Activated CD4-positive, alpha-beta T cell treated with anti-CD3 and anti-CD28 coated beads for 48 hours (primary cell): ENCODE data around the gene MAP1LC3B.

Source experiments
- DNase-seq: peaks from one replicate; pipeline ENCODE4 v3.0.0-alpha.2; 2020

MAP1LC3B gene

DNA sequence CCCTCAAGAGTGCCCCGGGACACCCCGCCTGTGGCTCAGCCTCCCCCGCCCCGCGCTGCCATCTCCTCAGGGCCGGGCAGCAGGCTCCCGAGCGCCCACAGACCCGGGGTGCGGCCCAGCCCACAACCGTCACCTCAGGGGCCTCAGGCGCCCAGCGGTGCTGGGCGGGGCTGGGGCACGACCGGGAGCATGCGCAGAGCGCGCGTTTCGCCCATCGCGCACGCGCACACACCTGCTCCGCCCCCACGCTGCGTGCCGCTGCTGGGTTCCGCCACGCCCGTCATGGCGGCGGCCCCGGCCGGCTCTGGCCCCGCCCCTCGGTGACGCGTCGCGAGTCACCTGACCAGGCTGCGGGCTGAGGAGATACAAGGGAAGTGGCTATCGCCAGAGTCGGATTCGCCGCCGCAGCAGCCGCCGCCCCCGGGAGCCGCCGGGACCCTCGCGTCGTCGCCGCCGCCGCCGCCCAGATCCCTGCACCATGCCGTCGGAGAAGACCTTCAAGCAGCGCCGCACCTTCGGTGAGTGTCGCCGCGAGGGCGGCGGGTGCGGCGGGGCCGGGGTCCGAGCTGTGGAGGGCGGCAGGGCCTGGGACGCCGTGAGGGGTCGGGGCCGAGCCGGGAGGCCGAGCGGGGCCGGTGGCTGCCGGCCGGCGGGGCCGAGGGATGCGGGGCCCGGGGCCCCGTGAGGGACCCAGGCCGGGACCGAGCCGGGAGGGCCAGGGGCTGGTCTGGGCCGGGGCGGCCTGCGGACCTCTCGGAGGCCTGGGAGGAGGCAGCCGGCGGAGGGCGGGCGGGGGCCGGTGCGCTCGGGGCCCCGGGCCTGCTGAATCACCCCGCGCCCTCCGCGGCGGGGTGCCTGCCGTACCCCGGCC, at the start of gene MAP1LC3B:
MAP1LC3B (plus strand) TSS at position 387 of the 871 bp plus-strand sequence; CDS start at position 479, 92 bp downstream.
- peak; percentile 98 for DNase-seq

DNA sequence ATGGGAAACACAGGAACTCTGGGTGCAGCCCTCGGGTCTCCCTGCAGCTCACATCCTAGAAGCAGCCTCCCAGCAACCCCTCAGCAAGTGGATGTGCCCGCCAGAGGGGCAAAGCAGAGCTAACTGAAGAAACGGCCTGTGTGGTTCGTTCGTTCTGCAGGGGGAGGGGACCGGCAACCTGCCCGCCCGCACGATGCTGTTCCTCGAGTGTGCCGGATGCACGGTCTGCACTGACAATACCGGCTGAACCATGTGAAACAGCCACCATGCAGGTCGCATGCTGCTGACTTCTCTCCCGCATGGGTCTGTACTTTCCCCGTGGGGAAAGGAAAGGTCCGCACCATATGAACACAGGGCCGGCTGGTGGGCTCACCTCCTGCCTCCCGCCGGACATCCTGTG, 49.6 kb upstream of the MAP1LC3B start:
- DNase-seq = no peak

DNA sequence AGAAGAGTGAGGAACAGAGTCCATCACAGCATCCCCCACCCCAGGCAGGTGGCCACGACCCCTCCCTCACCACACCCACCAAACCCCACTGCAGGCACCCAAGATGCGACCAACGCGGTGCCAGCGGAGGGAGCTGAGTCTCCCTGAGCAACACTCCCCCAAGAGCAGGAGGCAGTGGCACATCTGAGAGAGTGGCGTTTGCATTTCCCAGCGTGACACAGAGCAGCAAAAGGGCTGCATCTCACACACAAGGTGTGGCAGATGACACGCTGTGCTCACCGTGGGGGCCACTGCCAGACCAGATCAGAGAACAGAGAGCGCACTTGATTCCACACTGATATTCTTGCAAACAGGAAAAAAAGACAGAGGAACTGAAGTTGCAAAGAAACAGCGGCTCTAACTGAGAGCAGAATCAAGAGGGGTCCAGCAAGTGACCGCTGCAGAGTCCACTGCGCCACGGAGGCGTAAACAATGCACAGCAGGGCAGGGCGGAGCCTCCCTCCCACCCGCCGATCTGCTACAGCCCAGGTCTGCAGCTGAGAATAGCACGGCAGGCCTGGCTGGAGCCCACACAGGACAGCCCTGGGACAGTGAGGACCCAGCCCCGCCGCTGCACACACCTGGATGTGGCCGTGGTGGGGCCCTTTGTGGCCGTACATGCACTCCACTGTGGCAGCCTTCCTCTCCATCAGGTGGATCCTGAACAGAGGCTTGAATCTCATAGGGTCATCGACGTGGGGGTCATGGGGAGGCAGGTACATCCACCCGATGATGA, 49.0 kb upstream of the MAP1LC3B start:
- no peak for DNase-seq

DNA sequence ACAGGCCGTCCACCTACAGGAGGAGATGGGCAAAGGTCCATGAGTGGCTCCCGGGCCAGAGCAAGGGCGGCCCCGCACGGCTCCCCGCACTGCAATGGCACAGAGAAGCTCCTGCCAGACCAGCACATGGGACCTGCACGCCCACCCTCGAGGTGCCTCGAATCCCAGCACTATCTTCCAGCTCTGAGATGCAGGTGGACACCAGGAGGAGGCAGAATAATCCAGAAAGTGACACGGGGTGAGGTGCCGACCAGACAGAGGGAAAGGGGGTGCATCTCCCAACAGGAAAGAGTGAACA, 48.4 kb upstream of the MAP1LC3B start:
- no peak for DNase-seq

DNA sequence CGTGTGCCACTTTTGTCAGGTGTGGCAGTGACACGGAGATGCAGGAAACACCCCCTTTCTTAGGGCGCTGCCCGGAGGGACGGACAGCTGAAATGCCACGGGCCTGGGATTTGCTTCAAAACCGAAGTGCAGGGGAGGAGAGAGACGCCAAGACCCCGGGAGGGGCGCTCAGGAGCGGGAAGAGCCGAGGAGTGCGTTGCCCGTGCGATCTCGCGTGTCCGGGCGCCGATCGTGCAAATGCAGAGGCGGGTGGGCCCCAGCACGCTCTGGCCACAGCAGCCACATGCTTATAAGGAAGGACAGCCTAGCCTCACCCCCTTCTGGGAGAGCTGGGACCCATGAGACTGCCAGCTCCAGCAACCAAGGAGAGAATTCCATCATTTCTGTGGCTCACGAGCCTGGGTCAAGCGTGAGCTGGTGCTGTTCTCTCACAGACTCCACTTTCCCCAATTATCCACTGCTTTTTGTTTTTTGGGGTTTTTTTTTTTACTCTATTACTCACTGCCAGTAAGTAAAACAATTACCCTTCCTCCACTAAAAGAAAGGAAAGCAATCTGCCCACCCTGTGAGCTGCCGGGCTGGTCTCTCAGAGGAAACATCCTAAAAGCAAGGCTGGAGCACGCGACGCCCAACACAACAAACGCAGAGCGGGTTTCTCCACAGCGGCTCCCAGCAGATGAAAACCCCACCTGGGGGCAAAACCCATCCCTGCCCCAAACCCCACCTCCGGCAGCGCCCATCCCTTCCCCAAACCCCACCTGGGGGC, 47.8 kb upstream of the MAP1LC3B start:
- DNase-seq = no peak

DNA sequence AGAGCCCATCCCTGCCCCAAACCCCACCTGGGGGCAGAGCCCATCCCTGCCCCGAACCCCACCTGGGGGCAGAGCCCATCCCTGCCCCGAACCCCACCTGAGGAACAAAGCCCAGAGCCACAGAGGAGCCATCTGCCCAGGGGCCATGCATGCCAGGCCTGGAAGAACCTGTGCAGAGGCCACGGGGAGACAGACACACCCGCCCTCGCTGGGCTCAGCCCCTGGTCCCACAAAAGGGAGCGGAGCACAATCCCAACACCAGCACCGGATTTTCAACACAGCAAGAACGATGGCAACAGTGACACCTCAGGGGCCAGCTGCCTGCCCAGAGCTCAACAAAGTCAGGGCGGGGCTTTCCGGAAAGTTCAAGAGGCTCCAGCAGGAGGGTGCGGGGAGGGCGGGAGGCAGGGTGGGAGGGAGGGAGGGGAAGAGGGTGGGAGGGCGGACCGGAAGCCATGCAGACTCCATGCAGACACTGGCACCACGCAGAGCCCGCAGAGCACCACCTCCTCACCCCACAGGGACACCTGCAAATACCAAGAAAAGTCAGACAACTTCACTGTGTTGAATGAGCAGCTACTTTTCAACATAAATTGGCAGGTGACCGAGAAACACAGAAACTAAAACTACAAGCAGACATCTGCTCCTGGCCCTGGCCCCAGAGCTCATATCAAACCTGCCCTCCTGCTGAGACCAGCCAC, 47.1 kb upstream of the MAP1LC3B start:
- DNase-seq = peak; percentile 61

DNA sequence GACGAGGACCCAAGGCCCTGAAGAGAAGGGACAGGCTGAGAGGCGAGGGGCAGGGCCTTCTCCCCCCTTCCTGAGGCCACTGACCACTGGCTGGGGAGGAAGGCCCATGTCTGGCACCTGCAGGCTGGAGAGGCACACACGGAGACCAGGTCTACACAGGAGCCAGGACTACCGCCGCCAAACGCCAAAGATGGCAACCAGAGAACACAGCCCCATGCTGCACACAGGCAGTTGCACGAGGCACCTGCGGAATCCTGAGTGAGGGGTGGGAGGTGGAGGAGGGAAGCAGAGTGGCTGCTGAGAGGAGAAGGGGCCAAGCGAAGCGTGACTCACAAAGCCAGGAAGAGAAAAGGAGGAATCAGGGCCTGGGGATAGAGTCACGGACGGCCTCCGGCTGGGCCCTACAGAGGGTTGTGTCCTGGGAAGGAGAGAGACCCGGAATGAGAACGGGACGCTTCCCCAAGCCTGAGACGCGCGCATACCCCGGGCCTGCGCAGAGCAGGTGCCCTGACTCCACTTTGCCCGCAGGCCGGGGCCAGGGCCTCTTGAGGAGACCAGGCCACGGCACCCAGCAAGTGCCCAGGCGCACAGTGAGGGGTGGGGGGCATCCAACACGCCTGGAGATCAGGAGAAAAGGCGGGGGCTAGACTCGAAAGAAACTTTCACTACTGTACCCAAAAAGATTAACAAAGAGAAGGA, 46.3 kb upstream of the MAP1LC3B start:
- DNase-seq = no peak

DNA sequence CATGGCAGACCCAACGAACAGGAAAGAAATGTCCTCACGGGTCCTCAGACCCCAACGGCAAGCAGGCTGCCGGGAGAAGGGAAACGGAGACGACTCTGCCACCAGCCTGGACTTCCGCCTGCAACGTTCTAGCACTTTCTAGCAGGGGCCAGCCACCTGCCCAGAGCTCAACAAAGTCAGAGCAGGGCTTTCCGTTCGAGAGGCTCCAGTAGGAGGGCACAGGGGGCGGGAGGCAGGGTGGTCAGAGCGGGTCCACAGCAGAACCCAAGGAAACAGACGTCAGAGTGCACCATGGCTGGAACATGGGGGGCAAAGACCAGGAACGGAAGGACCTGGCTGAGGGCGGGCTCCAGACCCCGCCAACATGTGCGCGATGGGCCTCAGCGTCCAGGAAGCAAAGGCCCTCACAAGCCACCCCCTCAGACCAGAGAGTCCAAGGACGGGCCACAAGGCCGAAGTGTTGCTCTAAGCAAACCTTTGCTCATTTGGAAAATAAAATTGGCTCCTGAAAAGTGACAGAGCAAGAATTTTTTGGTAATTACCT, 45.5 kb upstream of the MAP1LC3B start:
- DNase-seq = no peak

DNA sequence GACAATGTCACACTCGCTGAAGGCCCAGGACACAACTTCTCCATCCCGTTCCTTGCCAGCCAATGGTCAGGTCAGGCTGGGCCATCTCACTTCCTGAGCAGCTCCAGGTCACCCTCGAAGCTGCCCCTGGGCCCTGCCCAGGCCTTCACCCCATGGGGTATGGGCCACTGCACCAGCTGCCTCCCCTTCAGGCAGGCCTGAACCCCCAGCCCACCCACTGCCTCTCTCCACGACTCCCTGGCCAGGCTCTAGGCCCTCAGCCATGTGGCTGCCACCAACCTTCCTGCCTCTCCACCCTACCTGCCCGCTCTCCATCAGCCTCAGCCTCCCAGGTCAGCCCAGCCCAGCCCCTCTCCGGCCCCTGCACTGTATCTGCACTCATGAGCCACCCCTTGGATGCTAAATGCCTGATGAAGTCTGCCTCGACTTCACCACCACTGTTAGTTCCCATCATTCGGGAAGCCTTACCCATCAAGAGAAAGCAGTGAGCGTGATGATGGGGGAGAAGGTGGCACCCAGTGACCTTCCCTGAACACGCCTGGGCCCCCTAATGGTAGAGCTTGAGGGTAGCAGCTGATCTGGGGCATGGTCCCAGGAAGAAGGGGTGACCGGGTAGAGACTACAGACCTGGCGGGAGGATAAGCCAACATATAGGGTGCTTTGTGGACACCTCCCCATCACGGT, 44.1 kb upstream of the MAP1LC3B start:
- DNase-seq = no peak

DNA sequence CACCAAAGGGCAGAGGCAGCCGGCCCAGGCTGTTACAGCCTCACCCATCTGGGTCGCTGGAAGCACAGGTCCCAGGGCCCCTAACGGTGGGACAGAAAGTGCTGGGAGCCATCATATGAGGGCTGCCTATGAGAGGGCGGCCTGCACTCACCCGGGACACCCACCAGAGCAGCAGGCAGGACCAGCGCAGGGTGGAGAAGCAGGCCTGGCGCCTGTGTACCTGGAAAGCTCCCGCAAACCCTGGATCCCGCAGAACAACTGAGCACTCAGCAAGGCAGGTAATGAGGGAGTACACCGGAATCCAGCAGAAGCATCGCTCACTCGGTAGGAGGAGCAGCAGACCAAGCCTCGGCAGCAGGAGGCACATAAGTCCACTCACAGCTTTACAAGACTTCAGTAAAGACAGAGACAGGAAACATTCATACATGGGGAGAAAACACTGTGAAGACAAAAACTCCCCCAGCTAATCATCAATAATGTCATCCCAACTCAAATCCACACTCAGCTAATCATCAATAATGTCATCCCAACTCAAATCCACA, 43.4 kb upstream of the MAP1LC3B start:
- no peak for DNase-seq

DNA sequence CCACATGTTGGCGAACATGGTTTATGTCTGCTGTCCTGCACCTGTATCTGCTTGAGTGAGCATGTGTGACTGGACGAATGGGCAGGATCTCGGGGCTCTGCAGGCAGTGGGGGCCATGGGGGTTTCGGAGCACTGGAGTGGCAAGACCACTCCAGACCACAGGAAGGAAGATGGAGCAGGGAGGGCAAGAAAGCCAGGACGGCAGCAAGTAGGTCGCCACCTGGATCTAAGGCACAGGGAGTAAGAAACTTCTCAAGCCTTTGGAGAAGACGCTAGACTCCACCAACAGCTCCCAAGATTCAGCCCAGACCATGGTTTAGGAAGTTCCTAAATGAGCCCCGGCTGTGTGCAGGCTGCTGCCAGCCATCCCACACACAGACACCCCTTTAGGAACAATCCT, 42.1 kb upstream of the MAP1LC3B start:
- DNase-seq = no peak

DNA sequence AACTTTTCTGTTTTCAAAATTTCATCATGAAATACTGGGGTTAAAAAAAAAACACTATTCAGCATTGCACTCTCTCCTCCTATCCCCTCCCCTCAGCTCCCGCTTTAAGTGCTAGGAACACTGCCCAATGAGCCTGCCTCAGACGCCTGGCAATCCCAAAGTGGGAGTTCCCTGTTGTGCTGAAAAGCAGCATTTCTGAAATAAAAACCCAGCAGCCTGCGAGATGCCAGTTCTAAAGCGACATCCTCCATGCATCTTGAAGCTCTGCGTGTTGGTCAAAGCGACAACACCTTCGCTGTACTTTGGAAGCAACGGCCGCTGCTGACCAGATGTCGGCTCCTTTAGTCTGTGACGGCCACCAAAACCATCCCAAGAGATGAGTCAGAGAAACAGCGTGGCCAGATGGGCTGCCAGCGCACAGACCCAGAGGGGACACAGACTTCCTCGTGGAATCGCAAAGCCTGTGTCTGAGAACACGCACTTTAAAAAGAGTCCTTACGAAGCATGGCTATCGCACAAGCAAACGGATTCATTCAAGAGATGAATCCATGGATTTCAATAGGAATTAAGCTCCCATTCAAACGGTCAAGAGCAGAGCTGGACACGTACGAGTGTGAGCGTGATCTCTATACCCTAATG, 41.3 kb upstream of the MAP1LC3B start:
- no peak for DNase-seq

DNA sequence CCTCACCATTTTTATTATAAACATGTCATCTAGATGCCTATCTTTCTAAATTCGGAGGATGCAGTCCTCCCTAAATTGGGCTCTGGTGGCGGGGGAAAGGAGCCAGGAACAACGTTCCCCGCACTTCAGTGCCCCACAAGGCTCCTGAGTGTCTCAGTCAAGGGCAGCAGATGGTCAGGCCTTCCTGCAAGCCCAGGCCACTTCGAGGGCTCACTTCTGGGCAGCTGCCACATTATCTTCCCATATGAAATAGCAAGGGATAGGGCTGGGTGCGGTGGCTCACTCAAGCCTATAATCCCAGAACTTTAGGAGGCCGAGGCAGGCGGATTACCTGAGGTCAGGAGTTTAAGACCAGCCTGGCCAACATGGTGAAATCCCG, 40.8 kb upstream of the MAP1LC3B start:
- no peak for DNase-seq

DNA sequence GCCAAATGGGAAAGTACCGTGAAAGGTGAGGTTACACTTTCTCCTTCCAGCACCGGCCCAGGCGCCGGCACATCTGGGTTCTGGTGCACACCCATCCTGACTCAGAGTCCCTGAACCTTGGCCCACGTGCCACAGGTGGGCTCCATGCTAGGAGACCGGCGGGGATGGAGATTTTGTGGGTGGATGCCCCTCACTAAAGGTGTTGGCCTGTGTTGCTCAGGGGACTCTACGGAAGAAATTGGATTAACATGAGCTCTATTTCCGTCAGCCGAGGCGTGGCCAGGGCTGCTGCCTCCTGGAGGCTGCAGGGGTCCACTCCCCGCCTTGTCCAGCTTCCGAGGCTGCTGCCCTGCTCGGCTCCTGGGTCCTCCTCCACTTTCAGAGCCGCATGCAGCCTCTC, 39.3 kb upstream of the MAP1LC3B start:
- no peak for DNase-seq

DNA sequence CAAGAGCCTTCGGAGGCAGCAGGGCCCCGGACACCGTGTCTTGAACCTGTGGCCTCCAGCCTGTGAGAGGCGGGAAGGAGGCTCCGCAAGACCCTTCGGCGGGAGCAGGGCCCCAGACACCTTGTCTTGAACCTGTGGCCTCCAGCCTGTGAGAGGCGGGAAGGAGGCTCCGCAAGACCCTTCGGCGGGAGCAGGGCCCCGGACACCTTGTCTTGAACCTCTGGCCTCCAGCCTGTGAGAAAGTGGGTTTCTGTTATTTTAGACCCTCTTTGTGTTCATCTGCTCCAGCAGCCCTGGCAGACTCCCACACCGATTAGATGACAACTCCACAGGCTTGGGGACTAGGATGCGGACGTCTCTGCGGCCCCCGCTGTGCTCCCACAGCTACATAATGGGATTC, 38.5 kb upstream of the MAP1LC3B start:
- no peak for DNase-seq

DNA sequence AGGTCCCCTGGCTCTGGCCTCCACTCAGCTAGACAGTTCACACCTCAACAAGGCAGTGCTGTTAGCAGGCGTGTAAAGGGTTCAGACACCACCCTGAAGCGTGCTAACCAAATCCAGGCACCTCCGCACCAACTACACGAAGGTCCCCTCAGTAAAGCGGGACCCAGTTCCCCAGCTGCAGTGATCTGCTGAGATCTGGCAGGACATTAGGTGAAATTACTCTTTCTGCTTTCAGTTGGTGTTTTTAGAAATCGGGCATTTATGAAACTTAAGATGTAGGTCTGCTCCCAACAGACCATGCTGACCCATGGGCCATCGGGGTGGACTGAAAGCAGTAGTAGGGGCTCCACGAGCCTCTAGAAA, 35.7 kb upstream of the MAP1LC3B start:
- no peak for DNase-seq

DNA sequence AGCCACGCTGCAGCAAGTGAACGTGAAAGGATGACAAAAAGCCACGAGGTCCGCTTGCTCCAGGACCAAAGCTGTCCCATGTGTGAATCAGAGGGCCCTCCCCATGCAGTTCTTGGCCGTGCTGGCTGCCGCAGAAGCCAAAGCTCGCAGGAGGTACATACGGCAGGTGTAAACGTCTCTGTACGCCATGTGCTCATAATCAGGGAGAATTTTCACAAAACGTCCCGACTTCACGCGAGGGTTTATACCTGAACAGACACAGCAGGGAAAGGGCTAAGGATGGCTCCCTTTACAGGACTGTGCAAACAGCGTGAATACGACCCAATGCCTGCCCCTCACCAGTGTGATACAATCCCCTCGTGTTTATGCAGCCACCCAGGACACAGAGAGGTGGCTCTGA, 33.9 kb upstream of the MAP1LC3B start:
- DNase-seq = no peak

DNA sequence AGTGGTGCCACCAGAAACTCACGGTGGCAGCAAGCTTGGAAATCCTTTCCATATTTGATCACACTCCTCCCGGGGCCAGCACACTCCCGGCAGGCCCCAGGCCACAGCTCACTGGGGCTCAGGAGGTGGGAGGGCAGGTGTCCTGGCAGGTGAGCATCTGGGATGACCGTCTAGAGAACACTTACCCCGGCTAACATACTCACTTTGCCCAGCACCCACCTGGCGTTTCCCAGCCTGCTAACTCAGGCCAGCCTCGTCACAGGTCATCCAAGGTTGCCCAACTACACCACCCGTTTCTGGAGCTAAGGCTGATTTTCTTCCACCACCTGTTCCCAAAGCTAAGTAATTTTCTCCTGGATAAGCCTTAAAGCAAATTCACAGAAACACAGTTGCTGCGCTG, 33.4 kb upstream of the MAP1LC3B start:
- DNase-seq = no peak

DNA sequence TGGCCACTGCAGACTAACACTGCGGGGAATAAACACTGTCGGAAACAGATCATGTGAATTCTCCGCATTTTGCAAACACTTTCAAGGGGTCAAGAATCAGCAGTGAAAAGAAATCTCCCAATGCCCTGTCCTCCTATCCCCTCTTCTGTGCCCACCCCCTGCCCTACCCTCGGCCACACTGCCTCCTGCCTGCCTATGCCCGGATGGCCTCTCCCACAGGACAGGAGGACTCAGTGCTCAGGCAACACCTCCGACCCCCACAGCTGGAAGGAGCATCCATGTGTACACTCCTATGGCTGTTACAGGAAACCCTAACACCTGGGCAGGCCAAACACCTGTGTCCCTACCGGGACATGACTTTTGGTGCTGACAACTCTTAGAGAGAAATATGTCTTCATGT, 33.0 kb upstream of the MAP1LC3B start:
- no peak for DNase-seq

DNA sequence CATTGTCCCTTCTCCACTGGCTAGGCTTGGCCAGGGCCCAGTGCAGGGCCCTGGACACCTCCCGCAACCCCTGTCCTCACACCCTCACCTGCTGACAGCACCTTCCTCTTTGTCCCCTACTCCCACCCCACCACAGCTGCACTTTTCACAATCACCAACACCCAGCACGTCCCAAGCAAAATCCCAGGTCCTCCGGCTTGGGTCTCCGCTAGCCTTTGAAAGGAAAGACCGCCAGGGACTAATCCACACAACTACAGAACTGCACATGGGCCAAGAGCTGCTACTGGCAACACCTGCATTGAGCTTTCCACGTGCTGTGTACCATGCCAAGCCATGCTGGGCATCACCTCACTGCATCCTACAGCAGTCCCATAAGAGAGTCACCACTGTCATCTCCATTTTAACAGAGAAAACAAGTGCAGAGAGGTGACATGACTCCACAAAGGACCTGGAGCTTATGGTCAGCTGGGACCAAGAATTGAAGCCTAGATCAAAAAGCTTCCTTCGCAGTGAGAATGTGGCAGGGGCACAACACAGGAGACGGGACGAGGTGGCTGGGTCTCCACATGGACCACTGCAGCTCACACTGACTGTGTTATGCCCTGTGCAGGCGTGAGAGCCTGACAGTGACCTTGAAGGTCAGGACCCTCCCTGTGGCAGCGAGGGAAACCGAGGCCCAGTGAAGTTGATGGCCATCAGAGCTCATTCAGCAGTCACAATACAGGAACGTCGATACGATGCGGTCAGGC, 31.1 kb upstream of the MAP1LC3B start:
- DNase-seq = no peak
